GM23338 (cell line): ENCODE measurements around the gene ZFYVE16. TPM values are rescaled to one million over a fixed set of nuclear protein-coding genes. Genes with fewer than 3 reads are reported as not detected.

Experiments
- ATAC-seq: fragments of 200-7000 bp; cut with Tn5 transposase; 3 replicates; pipeline ENCODE4 v1.9.1; 2020
- DNase-seq: peaks from one replicate; pipeline ENCODE4 v3.0.0-alpha.2; 2015; ENCODE audit warnings: low spot score
- H2AFZ ChIP-seq: fragments of 200-600 bp; sonication (generic); 2 replicates; pipeline ENCODE4 v1.8.0; 2016; ENCODE audit warnings: antibody characterized with exemption, mild to moderate bottlenecking, moderate library complexity
- H3F3A ChIP-seq: fragments of 200-600 bp; sonication (generic); replicated peaks from 2 replicates; pipeline ENCODE4 v1.8.0; 2017; ENCODE audit warnings: antibody characterized with exemption, mixed run types, low read depth
- H3K27ac ChIP-seq: fragments of 200-600 bp; sonication (generic); 2 replicates; pipeline ENCODE4 v1.6.1; 2016; ENCODE audit warnings: low read depth
- H3K27me3 ChIP-seq: fragments of 200-600 bp; sonication (generic); 2 replicates; pipeline ENCODE4 v1.8.0; 2016; ENCODE audit warnings: mild to moderate bottlenecking, mixed run types, moderate library complexity; ENCODE audit not compliant: insufficient read depth
- H3K36me3 ChIP-seq: fragments of 200-600 bp; sonication (generic); 2 replicates; pipeline ENCODE4 v1.8.0; 2016; ENCODE audit warnings: mild to moderate bottlenecking; ENCODE audit not compliant: insufficient read depth
- H3K4me1 ChIP-seq: fragments of 200-600 bp; sonication (generic); 2 replicates; pipeline ENCODE4 v1.8.0; 2016; ENCODE audit warnings: mild to moderate bottlenecking, moderate library complexity; ENCODE audit not compliant: insufficient read depth
- H3K4me2 ChIP-seq: fragments of 200-600 bp; sonication (generic); 2 replicates; pipeline ENCODE4 v1.7.1; 2017; ENCODE audit warnings: mixed run types
- H3K4me3 ChIP-seq: fragments of 200-600 bp; sonication (generic); 2 replicates; pipeline ENCODE4 v1.6.1; 2016; ENCODE audit warnings: mixed run types
- H3K79me2 ChIP-seq: fragments of 200-600 bp; sonication (generic); replicated peaks from 2 replicates; pipeline ENCODE4 v1.8.0; 2017; ENCODE audit warnings: mild to moderate bottlenecking; ENCODE audit not compliant: insufficient read depth
- H3K9me2 ChIP-seq: fragments of 200-600 bp; sonication (generic); 2 replicates; pipeline ENCODE4 v1.8.0; 2017; ENCODE audit not compliant: insufficient read depth
- H4K20me1 ChIP-seq: fragments of 200-600 bp; sonication (generic); replicated peaks from 2 replicates; pipeline ENCODE4 v1.8.0; 2017; ENCODE audit warnings: mild to moderate bottlenecking; ENCODE audit not compliant: insufficient read depth
- H3K27ac Mint-ChIP-seq: 2 replicates; pipeline ENCODE4 v1.8.0; 2020; ENCODE audit warnings: inconsistent platforms, mild to moderate bottlenecking, moderate library complexity, mixed read lengths
- H3K27me3 Mint-ChIP-seq: 3 replicates; pipeline ENCODE4 v1.8.0; 2022; ENCODE audit warnings: low read depth, mild to moderate bottlenecking, moderate library complexity, mixed read lengths, inconsistent platforms; ENCODE audit not compliant: insufficient read depth, poor library complexity
- H3K36me3 Mint-ChIP-seq: 3 replicates; pipeline ENCODE4 v1.8.0; 2021; ENCODE audit warnings: low read depth, mild to moderate bottlenecking, inconsistent platforms, moderate library complexity, mixed read lengths
- H3K4me1 Mint-ChIP-seq: 3 replicates; pipeline ENCODE4 v1.8.0; 2020; ENCODE audit warnings: mild to moderate bottlenecking, inconsistent platforms, mixed read lengths
- H3K4me3 Mint-ChIP-seq: 3 replicates; pipeline ENCODE4 v1.8.0; 2021; ENCODE audit warnings: moderate library complexity, mild to moderate bottlenecking, inconsistent platforms, mixed read lengths
- H3K9me3 Mint-ChIP-seq: 3 replicates; pipeline ENCODE4 v1.8.0; 2020; ENCODE audit warnings: moderate library complexity, mild to moderate bottlenecking, inconsistent platforms, mixed read lengths
- CREB1 ChIP-seq: fragments of 250-450 bp; sonication (Bioruptor Pico); IDR thresholded peaks from 2 replicates; pipeline ENCODE4 v1.5.0; 2020; ENCODE audit warnings: low read depth, mild to moderate bottlenecking, moderate library complexity
- CTCF ChIP-seq, 2 experiments: fragments of 200-600 bp in 1 of 2; sonication (generic) in 1 of 2; conservative IDR thresholded peaks; 2 replicates each; pipeline versions ENCODE4 v1.5.1 to v1.6.1; 2016 to 2017; ENCODE audit warnings: antibody characterized with exemption in 2 of 2, low read depth in 2 of 2, mild to moderate bottlenecking in 2 of 2, moderate library complexity in 1 of 2
- EZH2 ChIP-seq: fragments of 200-600 bp; sonication (generic); IDR thresholded peaks from one replicate; pipeline ENCODE4 v1.8.0; 2017; ENCODE audit warnings: antibody characterized with exemption, mild to moderate bottlenecking, low read depth; ENCODE audit not compliant: unreplicated experiment
- JUNB ChIP-seq: IDR thresholded peaks from one replicate; pipeline ENCODE4 v1.6.1; 2016; ENCODE audit warnings: antibody characterized with exemption; ENCODE audit not compliant: unreplicated experiment
- NANOG ChIP-seq: IDR thresholded peaks from 2 replicates; pipeline ENCODE4 v1.6.1; 2016; ENCODE audit warnings: antibody characterized with exemption, borderline replicate concordance
- POLR2AphosphoS5 ChIP-seq: IDR thresholded peaks from 2 replicates; pipeline ENCODE4 v1.6.1; 2016; ENCODE audit warnings: antibody characterized with exemption, low read depth
- REST ChIP-seq: IDR thresholded peaks from one replicate; pipeline ENCODE4 v1.6.1; 2018; ENCODE audit warnings: antibody characterized with exemption; ENCODE audit not compliant: unreplicated experiment
- STAT1 ChIP-seq: IDR thresholded peaks from one replicate; pipeline ENCODE4 v1.6.1; 2016; ENCODE audit warnings: antibody characterized with exemption; ENCODE audit not compliant: unreplicated experiment
- ZNF462 ChIP-seq: fragments of 250-450 bp; sonication (Bioruptor Pico); IDR thresholded peaks from 2 replicates; pipeline ENCODE4 v1.5.0; 2020; ENCODE audit warnings: mild to moderate bottlenecking, moderate library complexity
- polyA plus RNA-seq: library from polyadenylated mRNA; unstranded; fragments of >200 nt; fragmentation: Nextera tagmentation; extraction: Ambion mirVana; gene quantifications from 2 replicates; pipeline ENCODE4 v1.2.1, GENCODE V29; 2016
- total RNA-seq: library from RNA; depleted of rRNA; stranded (reverse); fragments of >200 nt; shearing (Covaris generic); gene quantifications from 2 replicates; pipeline ENCODE4 v1.2.3, GENCODE V29; 2014

Gene ZFYVE16
- total and polyA plus RNA-seq, 2 experiments from 2014 or later, result 24.2 to 26.6 TPM

- TF ChIP-seq REST (no peak), CTCF (conservative IDR thresholded peaks at IDR 0.05; ENCODE audit: low read depth in 2 of 2) (no peak), CREB1 (no peak), EZH2 (no peak), POLR2AphosphoS5 (no peak), STAT1 (no peak)
These were observed 97.0 kb downstream of the ZFYVE16 start (continued) for GRCh38 chr5:80504833-80505232.

GRCh38 chr5:80507663-80508062 is 99.8 kb downstream of the ZFYVE16 start:
- Histone ChIP-seq H3F3A (no peaks in the 10 kb centered on the region), H4K20me1 (no peaks in the 10 kb centered on the region), H3K4me2 (no peak overlapping the region), H3K79me2 (no peaks in the 10 kb centered on the region), H3K9me2 (no peaks in the 10 kb centered on the region), H3K36me3 (no peaks in the 10 kb centered on the region), H3K4me3 (no peak overlapping the region), H2AFZ (no peak overlapping the region), H3K4me1 (no peaks in the 10 kb centered on the region), H3K27ac (no peak overlapping the region), H3K27me3 (no peaks in the 10 kb centered on the region)
- Mint-ChIP-seq H3K36me3 (no peaks in the 10 kb centered on the region), H3K27ac (no peak overlapping the region), H3K4me1 (no peaks in the 10 kb centered on the region), H3K4me3 (no peak overlapping the region), H3K9me3 (no peaks in the 10 kb centered on the region; the same call in 2 of the 3 replicates), H3K27me3 (peaks cover 2% of the 10 kb centered on the region)
- DNase-seq, result peak; percentile 36
- TF ChIP-seq NANOG (no peak), EZH2 (no peak), CTCF (conservative IDR thresholded peaks at IDR 0.05; ENCODE audit: low read depth in 2 of 2) (no peak), ZNF462 (CRISPR knock-in tag) (no peak), JUNB (no peak), POLR2AphosphoS5 (no peak)
- ATAC-seq, result peak; percentile 80
